Smooth muscle cell (in vitro differentiated cells): ENCODE measurements around the gene GNAT3. TPM values are rescaled to one million over a fixed set of nuclear protein-coding genes. Genes with fewer than 3 reads are reported as not detected.
A peak's percentile ranks its signal among the peaks of the same experiment; 100 is the strongest.

Source experiments
- DNase-seq: peaks from one replicate; lab custom pipeline; 2025; ENCODE audit not compliant: unreplicated experiment; lab: John Stamatoyannopoulos, UW
- H2AFZ ChIP-seq: fragments of 200-600 bp; sonication (generic); 2 replicates; pipeline ENCODE4 v1.6.0; 2016; ENCODE audit warnings: antibody characterized with exemption, low read depth, mild to moderate bottlenecking
- H3F3A ChIP-seq: fragments of 200-600 bp; sonication (generic); 2 replicates; pipeline ENCODE4 v1.6.0; 2017; ENCODE audit warnings: antibody characterized with exemption, low read depth
- H3K27ac ChIP-seq: fragments of 200-600 bp; sonication (generic); 2 replicates; pipeline ENCODE4 v1.5.1; 2016; ENCODE audit warnings: low read depth, mild to moderate bottlenecking
- H3K27me3 ChIP-seq: fragments of 200-600 bp; sonication (generic); 2 replicates; pipeline ENCODE4 v1.6.1; 2016; ENCODE audit warnings: low read depth, mild to moderate bottlenecking
- H3K36me3 ChIP-seq: fragments of 200-600 bp; sonication (generic); 2 replicates; pipeline ENCODE4 v1.5.1; 2016; ENCODE audit warnings: low read depth
- H3K4me1 ChIP-seq: fragments of 200-600 bp; sonication (generic); 2 replicates; pipeline ENCODE4 v1.5.1; 2016; ENCODE audit warnings: low read depth
- H3K4me2 ChIP-seq: fragments of 200-600 bp; sonication (generic); 2 replicates; pipeline ENCODE4 v1.6.0; 2016; ENCODE audit warnings: mild to moderate bottlenecking
- H3K4me3 ChIP-seq: fragments of 200-600 bp; sonication (generic); 2 replicates; pipeline ENCODE4 v1.5.1; 2016; ENCODE audit warnings: mild to moderate bottlenecking
- H3K79me2 ChIP-seq: fragments of 200-600 bp; sonication (generic); 2 replicates; pipeline ENCODE4 v1.6.0; 2016; ENCODE audit warnings: low read depth, mild to moderate bottlenecking
- H3K9ac ChIP-seq: fragments of 200-600 bp; sonication (generic); 2 replicates; pipeline ENCODE4 v1.6.0; 2016; ENCODE audit warnings: low read depth
- H3K9me3 ChIP-seq: fragments of 200-600 bp; sonication (generic); replicated peaks from 2 replicates; pipeline ENCODE4 v1.5.1; 2016; ENCODE audit warnings: low read depth
- H4K20me1 ChIP-seq: fragments of 200-600 bp; sonication (generic); 2 replicates; pipeline ENCODE4 v1.6.0; 2016; ENCODE audit warnings: low read depth
- CTCF ChIP-seq: fragments of 200-600 bp; sonication (generic); IDR thresholded peaks from 2 replicates; pipeline ENCODE4 v1.5.1; 2017; ENCODE audit warnings: borderline replicate concordance, mild to moderate bottlenecking, antibody characterized with exemption; ENCODE audit not compliant: insufficient read depth, poor library complexity, severe bottlenecking
- WGBS: methylation state at CpG from one replicate; pipeline ENCODE4 v1.1.7; 2016; ENCODE audit warnings: low lambda C conversion rate; 5-methylcytosine and 5-hydroxymethylcytosine counted together
- polyA plus RNA-seq: library from polyadenylated mRNA; unstranded; fragments of >200 nt; fragmentation: Nextera tagmentation; extraction: Ambion mirVana; gene quantifications from 2 replicates; pipeline ENCODE4 v1.2.1, GENCODE V29; 2016
- total RNA-seq: library from RNA; depleted of rRNA; stranded (reverse); fragments of >200 nt; gene quantifications from 2 replicates; pipeline ENCODE4 v1.2.3, GENCODE V29; 2014

The GNAT3 gene
- total and polyA plus RNA-seq, 2 experiments from 2014 or later, result not detected

- WGBS, result 52% methylated on average over 1 of the region's 1 CpG
- Histone ChIP-seq H3K27me3 (no peaks in the 10 kb centered on the region), H3K9ac (peak overlapping the region; percentile 90), H4K20me1 (no peaks in the 10 kb centered on the region), H3K79me2 (no peaks in the 10 kb centered on the region), H3K4me1 (no peaks in the 10 kb centered on the region), H3K9me3 (no peaks in the 10 kb centered on the region), H3K27ac (peak overlapping the region; percentile 96), H3K4me3 (no peak overlapping the region), H3F3A (no peaks in the 10 kb centered on the region), H2AFZ (peak overlapping the region; percentile 44), H3K4me2 (peak overlapping the region; percentile 67), H3K36me3 (no peaks in the 10 kb centered on the region)
- DNase-seq, result no peak
- TF ChIP-seq CTCF, result no peak
Observed at GRCh38 chr7:80499350-80499953, 12.4 kb downstream of the GNAT3 start.

- Histone ChIP-seq H3F3A (no peaks in the 10 kb centered on the region), H2AFZ (peak overlapping the region; percentile 44), H3K79me2 (no peaks in the 10 kb centered on the region), H3K36me3 (no peaks in the 10 kb centered on the region), H3K9me3 (no peaks in the 10 kb centered on the region), H3K4me3 (no peak overlapping the region), H4K20me1 (no peaks in the 10 kb centered on the region), H3K4me1 (no peaks in the 10 kb centered on the region), H3K27ac (peak overlapping the region; percentile 96), H3K27me3 (no peaks in the 10 kb centered on the region), H3K4me2 (peak overlapping the region; percentile 67), H3K9ac (peak overlapping the region; percentile 90)
- no peak for DNase-seq
- WGBS, result 73% methylated on average over 4 of the region's 4 CpGs
- no peak for TF ChIP-seq CTCF
Observed at GRCh38 chr7:80498481-80499349, 13.1 kb downstream of the GNAT3 start.

GRCh38 chr7:80496586-80496985, 15.3 kb downstream of the GNAT3 start:
- Histone ChIP-seq H3K9ac (no peak overlapping the region), H3K79me2 (no peaks in the 10 kb centered on the region), H3K9me3 (no peaks in the 10 kb centered on the region), H3K36me3 (no peaks in the 10 kb centered on the region), H4K20me1 (no peaks in the 10 kb centered on the region), H3F3A (no peaks in the 10 kb centered on the region), H3K4me3 (no peak overlapping the region), H3K27me3 (no peaks in the 10 kb centered on the region), H3K4me1 (no peaks in the 10 kb centered on the region), H2AFZ (no peak overlapping the region), H3K4me2 (no peak overlapping the region), H3K27ac (no peak overlapping the region)
- 91% methylated on average over 3 of the region's 3 CpGs for WGBS
- no peak for TF ChIP-seq CTCF
- DNase-seq, result no peak
